A549 (cell line): ENCODE data around the gene SYCE1.

Source experiments
- NR3C1 ChIP-seq: fragments of >200 bp; sonication (Bioruptor Twin); formaldehyde crosslinking; IDR thresholded peaks from 3 replicates; pipeline ENCODE4 v1.6.1; 2017
- TF ChIP-seq, protein P1 (sequence below): fragments of >200 bp; sonication (Bioruptor Twin); formaldehyde crosslinking; IDR thresholded peaks from 3 replicates; pipeline ENCODE4 v1.5.1; 2016

DNA sequence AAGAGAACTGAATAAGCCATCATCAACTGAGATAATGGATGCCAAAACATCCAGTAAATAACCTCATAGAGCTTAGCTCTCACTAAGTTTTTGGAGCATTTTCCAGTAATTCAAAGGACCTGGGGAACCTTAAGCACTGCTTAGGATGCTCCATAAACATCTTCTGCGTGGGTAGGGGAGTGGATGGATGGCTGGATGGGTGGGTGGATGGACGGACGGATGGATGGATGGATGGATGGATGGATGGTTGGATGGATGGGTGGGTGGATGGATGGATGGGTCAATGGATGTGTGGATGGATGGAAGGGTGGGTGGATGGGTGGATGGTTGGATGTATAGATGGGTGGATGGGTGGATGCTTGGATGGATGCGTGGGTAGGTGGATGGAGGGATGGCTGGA, 29.2 kb downstream of the SYCE1 start:
- TF ChIP-seq, protein P1, sequence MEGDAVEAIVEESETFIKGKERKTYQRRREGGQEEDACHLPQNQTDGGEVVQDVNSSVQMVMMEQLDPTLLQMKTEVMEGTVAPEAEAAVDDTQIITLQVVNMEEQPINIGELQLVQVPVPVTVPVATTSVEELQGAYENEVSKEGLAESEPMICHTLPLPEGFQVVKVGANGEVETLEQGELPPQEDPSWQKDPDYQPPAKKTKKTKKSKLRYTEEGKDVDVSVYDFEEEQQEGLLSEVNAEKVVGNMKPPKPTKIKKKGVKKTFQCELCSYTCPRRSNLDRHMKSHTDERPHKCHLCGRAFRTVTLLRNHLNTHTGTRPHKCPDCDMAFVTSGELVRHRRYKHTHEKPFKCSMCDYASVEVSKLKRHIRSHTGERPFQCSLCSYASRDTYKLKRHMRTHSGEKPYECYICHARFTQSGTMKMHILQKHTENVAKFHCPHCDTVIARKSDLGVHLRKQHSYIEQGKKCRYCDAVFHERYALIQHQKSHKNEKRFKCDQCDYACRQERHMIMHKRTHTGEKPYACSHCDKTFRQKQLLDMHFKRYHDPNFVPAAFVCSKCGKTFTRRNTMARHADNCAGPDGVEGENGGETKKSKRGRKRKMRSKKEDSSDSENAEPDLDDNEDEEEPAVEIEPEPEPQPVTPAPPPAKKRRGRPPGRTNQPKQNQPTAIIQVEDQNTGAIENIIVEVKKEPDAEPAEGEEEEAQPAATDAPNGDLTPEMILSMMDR = no peak
- no peak for TF ChIP-seq NR3C1
